Activated naive CD8-positive, alpha-beta T cell treated with anti-CD3 and anti-CD28 coated beads, Interleukin-2, amount 50 U/mL, for 24 hours (primary cell): Measurements from ENCODE around the gene COL21A1.

ENCODE experiments used
- ATAC-seq: fragments of 150-1000 bp; cut with Tn5 transposase; one replicate; pipeline ENCODE4 v1.10.0; 2021
- DNase-seq: peaks from one replicate; pipeline ENCODE4 v3.0.0; 2021
- H3K27ac Mint-ChIP-seq: one replicate; pipeline ENCODE4 v1.8.0; 2021; ENCODE audit warnings: mild to moderate bottlenecking, mixed read lengths
- H3K27me3 Mint-ChIP-seq: one replicate; pipeline ENCODE4 v1.8.0; 2021; ENCODE audit warnings: mixed read lengths
- H3K36me3 Mint-ChIP-seq: one replicate; pipeline ENCODE4 v1.8.0; 2021; ENCODE audit warnings: low read depth, mixed read lengths
- H3K4me1 Mint-ChIP-seq: one replicate; pipeline ENCODE4 v1.8.0; 2021; ENCODE audit warnings: mixed read lengths
- H3K4me3 Mint-ChIP-seq: one replicate; pipeline ENCODE4 v1.8.0; 2021; ENCODE audit warnings: mild to moderate bottlenecking, moderate library complexity, mixed read lengths
- H3K9me3 Mint-ChIP-seq: one replicate; pipeline ENCODE4 v1.8.0; 2021; ENCODE audit warnings: mixed read lengths

COL21A1 gene

DNA sequence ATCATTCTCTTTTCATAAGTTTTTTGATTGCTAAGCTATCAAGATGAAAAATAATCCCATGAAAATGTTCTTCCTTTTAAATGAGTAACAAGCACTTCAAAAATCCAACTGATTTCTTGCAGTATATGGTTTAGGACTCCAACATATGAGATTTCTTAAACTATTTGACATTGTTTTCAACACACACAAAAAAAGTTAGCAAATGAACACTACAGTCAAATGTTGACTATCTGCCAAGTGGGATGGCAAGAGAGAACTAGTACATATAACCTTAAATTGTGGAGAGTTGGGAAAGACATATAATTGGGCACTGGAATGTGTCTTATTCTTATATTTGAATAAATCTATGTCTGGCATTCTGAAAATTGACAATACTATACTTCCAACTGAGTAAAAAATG lies 15.6 kb downstream of the COL21A1 start:
- H3K4me3 Mint-ChIP-seq, result no peak overlapping the region
- ATAC-seq, result no peak
- H3K36me3 Mint-ChIP-seq, result no peaks in the 10 kb centered on the region
- H3K9me3 Mint-ChIP-seq, result no peaks in the 10 kb centered on the region
- H3K4me1 Mint-ChIP-seq, result no peaks in the 10 kb centered on the region
- H3K27me3 Mint-ChIP-seq, result no peaks in the 10 kb centered on the region
- H3K27ac Mint-ChIP-seq, result no peak overlapping the region
- no peak for DNase-seq

DNA sequence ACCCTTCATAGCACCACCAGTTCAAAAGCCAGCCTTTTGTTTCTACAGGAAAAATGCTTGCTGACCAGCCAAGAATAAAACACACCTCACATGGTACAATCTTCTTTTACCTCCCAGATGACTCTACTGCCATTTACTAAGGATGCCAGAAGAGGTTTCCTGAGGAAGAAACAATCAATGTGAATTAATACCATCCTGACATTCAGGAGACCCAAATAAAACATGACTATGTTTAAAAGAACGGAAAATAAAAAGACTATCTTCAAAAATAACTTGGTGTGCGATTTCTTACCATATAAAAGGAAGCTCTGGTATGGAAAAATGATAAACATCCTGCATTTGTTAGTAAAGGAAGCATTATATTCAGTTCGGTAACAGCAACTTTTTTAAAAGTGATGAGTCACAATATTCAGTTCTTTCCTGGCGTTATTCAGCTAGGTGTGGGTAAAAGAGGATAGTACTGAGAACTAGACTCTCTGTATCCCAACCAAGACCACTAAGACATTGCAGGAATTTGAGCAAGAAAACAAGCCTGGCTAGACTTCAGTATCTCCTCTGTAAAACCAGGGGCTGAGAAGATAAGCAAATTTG lies 16.3 kb downstream of the COL21A1 start:
- DNase-seq, result no peak
- ATAC-seq, result no peak
- H3K4me1 Mint-ChIP-seq, result no peaks in the 10 kb centered on the region
- no peak overlapping the region for H3K27ac Mint-ChIP-seq
- no peaks in the 10 kb centered on the region for H3K27me3 Mint-ChIP-seq
- no peaks in the 10 kb centered on the region for H3K36me3 Mint-ChIP-seq
- no peaks in the 10 kb centered on the region for H3K9me3 Mint-ChIP-seq
- H3K4me3 Mint-ChIP-seq, result no peak overlapping the region

DNA sequence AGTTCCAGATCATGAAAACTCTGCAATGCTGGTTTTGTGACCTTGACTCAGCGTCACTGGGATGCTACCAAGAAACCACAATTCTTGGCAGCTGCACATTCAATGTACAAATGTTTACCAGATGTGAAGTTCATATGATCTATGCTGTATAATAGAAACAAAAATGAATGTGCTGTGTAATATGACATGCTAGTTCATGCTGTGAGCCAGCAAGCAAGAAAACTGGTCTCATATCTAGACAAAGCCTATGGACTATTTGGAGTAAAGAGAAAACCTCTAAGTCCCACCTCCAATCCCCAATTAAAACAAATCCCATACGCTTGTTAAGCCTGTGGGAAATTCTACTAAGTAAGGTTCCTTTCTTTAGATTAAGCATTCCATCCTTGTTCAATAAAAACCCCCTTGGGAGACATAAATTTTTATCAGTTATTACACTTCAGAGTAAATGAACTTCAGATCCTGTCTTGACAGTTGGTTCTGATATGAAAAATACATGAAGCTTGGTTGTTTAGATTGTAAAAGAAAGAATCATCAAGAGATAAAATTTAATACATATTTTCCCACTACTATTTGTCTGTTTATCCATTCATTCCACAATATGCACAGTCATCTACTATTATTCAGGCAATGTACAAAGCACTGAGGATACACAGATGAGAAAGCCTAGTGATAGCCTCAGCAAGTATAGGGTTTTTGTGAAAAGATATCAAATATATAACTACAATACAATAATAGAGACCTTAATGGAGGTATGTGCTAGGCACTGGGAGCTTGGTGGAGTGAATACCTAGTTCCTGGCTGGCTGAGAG lies 20.1 kb downstream of the COL21A1 start:
- Mint-ChIP-seq H3K27me3 (no peaks in the 10 kb centered on the region), H3K27ac (no peak overlapping the region), H3K4me1 (no peaks in the 10 kb centered on the region), H3K9me3 (no peaks in the 10 kb centered on the region), H3K36me3 (no peaks in the 10 kb centered on the region), H3K4me3 (no peak overlapping the region)
- ATAC-seq (no peak), DNase-seq (no peak)

DNA sequence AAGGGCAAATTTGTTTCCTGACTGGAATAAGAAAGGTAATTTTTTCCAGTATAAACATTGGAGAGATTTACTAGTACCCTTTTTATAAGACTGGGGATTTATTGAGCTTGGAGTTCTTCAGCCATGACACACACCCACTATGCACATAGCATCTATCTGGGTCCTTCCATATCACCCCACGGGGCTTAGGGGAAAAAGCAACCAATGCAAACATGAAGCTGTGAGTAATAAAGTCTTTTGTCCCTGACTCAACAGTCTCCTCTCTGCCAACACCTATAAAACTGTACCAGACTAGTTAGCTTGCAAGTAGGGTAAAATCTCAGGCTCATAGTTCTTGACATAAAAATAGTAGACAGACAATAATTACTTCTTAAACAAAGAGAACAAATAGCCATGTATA lies 23.4 kb downstream of the COL21A1 start:
- no peak for DNase-seq
- H3K27me3 Mint-ChIP-seq, result no peaks in the 10 kb centered on the region
- H3K4me1 Mint-ChIP-seq, result no peaks in the 10 kb centered on the region
- H3K27ac Mint-ChIP-seq, result no peak overlapping the region
- no peaks in the 10 kb centered on the region for H3K36me3 Mint-ChIP-seq
- ATAC-seq, result no peak
- H3K4me3 Mint-ChIP-seq, result no peak overlapping the region
- H3K9me3 Mint-ChIP-seq, result no peaks in the 10 kb centered on the region

DNA sequence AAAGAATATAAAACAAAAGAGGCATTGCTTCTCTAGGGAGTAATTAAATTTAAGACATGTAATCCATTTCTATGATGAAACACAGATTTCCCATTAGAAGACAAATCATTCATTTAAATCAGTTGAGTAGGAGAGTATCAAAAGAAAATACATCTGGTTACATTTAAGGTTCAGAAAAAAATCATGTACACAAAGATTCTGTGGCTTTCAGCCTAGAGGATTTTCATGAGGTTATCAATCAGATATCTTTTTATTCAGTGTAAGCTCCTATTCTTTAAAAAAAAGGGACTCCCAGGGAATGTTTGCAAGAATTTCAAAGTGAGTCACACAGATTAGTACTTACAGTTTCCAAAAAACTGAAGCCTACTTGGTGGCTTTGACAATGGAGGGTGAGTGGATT lies 24.9 kb downstream of the COL21A1 start:
- H3K4me3 Mint-ChIP-seq, result no peak overlapping the region
- H3K27me3 Mint-ChIP-seq, result no peaks in the 10 kb centered on the region
- no peak for ATAC-seq
- H3K36me3 Mint-ChIP-seq, result no peaks in the 10 kb centered on the region
- no peak for DNase-seq
- H3K27ac Mint-ChIP-seq, result no peak overlapping the region
- H3K9me3 Mint-ChIP-seq, result no peaks in the 10 kb centered on the region
- no peaks in the 10 kb centered on the region for H3K4me1 Mint-ChIP-seq

DNA sequence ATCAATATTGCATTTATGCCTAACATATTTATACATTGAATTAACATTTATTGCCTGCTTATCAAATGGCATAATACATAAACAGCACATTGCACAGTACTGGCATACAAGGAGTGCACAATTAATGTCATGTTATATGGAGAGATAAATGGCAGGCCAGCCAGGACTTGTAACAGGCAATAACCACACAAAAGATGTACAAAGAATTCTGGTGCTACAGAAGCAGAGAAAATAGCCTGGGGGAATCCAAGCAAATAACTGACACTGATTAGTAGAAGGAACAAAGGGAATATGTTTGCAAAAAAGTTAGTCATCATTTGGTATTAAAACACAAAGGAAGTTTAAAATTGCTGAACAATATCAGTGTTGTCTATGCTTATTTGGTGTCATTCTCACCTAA lies 27.3 kb downstream of the COL21A1 start:
- Mint-ChIP-seq H3K9me3 (peaks cover 2% of the 10 kb centered on the region), H3K27me3 (no peaks in the 10 kb centered on the region), H3K4me3 (no peak overlapping the region), H3K36me3 (no peaks in the 10 kb centered on the region), H3K4me1 (no peaks in the 10 kb centered on the region), H3K27ac (no peak overlapping the region)
- DNase-seq (no peak), ATAC-seq (no peak)

DNA sequence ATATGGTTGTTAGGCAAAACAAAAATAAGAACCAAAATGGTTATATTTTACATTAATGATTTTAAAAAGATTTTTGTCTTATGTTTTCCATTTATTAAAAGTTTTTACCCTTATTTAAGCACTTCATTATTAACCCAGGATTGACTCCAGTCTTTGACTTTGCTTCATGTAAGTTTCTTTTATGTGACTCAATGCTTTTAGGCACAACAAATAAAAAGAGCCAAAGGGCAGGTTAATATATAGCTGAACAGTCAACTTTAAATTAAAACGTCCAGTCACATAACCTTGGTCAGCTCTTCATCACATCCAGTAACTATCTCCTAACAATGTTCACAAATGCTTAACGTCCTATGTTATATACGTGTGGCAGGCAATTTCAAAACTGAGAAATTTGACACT lies 32.7 kb downstream of the COL21A1 start:
- Mint-ChIP-seq H3K36me3 (no peaks in the 10 kb centered on the region), H3K4me1 (no peaks in the 10 kb centered on the region), H3K27me3 (no peaks in the 10 kb centered on the region), H3K9me3 (peaks cover 4% of the 10 kb centered on the region), H3K27ac (no peak overlapping the region), H3K4me3 (no peak overlapping the region)
- ATAC-seq (no peak), DNase-seq (no peak)

DNA sequence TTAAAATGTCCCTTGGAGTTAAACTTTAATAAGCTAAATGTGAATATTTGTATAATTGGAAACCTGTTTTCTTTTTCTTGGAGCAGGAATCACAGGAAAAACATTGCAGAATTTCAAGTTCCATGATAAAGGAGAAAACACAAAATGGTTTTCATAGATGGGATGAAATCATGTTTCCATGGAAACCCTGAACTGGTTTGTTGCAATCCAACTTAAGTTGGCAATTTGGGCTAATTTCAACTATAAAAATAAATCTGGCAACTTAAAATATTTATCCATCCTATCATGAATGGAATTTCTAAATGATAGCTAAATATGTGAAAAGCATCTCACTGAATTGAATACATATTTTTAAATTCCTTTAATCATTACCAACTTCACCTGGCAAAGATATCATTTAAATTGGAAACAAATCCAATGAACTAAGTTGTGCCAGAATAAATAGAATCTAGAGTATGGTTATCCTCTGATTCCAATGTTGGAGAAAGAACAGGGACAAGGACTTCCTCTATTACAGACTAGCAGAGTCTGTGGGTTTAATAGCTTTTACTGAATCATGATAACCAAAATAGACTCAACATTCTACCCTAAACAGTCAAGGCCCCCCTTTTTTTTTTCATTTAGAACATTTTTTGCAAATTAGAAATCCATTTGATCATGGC lies 33.2 kb downstream of the COL21A1 start:
- Mint-ChIP-seq H3K36me3 (no peaks in the 10 kb centered on the region), H3K9me3 (peaks cover 4% of the 10 kb centered on the region), H3K4me3 (no peak overlapping the region), H3K27ac (no peak overlapping the region), H3K4me1 (no peaks in the 10 kb centered on the region), H3K27me3 (no peaks in the 10 kb centered on the region)
- ATAC-seq (no peak), DNase-seq (no peak)

DNA sequence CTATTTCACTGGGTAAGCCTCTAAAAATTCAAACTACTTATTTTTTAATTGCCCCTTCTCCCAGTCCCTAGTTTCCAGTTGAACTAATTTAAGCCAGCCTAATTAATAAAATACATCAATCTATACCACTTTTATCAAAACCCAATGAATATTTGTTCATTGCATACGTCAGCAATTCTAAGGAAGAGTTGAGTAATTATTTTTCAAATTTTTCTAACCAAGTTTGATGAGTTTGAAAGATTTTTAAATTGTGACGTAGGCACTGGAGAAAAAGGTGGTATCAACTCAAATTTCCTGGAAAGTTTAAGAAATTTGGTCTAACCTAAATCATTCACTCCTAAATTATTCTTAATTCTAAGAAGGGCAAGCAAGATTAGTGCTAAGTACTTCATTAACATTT lies 35.7 kb downstream of the COL21A1 start:
- no peaks in the 10 kb centered on the region for H3K27me3 Mint-ChIP-seq
- ATAC-seq (no peak), DNase-seq (no peak)
- H3K27ac Mint-ChIP-seq, result no peak overlapping the region
- no peaks in the 10 kb centered on the region for H3K36me3 Mint-ChIP-seq
- no peaks in the 10 kb centered on the region for H3K4me1 Mint-ChIP-seq
- no peak overlapping the region for H3K4me3 Mint-ChIP-seq
- peaks cover 8% of the 10 kb centered on the region for H3K9me3 Mint-ChIP-seq

DNA sequence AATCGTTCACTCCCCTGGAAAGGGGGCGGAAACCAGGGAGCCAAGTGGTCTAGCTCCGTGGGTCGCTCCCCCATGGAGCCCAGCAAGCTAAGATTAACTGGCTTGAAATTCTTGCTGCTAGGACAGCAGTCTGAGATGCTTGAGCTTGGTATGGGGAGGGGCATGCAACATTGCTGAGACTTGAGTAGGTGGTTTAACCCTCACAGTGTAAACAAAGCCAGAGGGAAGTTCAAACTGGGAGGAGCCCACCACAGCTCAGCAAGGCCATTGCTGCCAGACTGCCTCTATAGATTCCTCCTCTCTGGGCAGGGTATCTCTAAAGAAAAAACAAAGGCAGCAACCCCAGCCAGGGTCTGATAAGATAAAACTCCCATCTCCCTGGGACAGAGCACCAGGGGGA lies 43.2 kb downstream of the COL21A1 start:
- H3K27me3 Mint-ChIP-seq, result no peaks in the 10 kb centered on the region
- DNase-seq (no peak), ATAC-seq (no peak)
- no peaks in the 10 kb centered on the region for H3K4me1 Mint-ChIP-seq
- H3K9me3 Mint-ChIP-seq, result peaks cover 15% of the 10 kb centered on the region
- no peaks in the 10 kb centered on the region for H3K36me3 Mint-ChIP-seq
- no peak overlapping the region for H3K27ac Mint-ChIP-seq
- H3K4me3 Mint-ChIP-seq, result no peak overlapping the region

DNA sequence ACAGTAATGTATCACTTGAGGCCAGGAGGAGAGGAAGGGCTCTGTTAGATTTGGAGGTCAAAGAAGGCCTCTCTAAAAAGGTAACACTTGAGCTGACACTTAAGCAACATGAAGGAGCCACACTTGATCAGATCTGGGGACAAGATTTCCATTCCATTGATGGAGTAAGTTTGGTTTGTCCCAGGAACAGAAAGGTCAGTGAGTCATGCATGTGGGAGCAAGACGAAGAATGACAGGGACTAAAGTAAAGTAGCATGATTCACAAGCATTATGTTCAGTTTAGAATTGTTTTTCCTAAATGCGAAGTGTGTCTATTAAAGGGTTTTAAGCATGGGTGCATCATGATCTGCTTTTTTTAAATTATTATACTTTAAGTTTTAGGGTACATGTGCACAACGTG lies 47.4 kb downstream of the COL21A1 start:
- no peak overlapping the region for H3K4me3 Mint-ChIP-seq
- H3K27me3 Mint-ChIP-seq, result no peaks in the 10 kb centered on the region
- no peaks in the 10 kb centered on the region for H3K36me3 Mint-ChIP-seq
- DNase-seq, result no peak
- no peak for ATAC-seq
- no peaks in the 10 kb centered on the region for H3K4me1 Mint-ChIP-seq
- H3K27ac Mint-ChIP-seq, result no peak overlapping the region
- H3K9me3 Mint-ChIP-seq, result peaks cover 7% of the 10 kb centered on the region

DNA sequence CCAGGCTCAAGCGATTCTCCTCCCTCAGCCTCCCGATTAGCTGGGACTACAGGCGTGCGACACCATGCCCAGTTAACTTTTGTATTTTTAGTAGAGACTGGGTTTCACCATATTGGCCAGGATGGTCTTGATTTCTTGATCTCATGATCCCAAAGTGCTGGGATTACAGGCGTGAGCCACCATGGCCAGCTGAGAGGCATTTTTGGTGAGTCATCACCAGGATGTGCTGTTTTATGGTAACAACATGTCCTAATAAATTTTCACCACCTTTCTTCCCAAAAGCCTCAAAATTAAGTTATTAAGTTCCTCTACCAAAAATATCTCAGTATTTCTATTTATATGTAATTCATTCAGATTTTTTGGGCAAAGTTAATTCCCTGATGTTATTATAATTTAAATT lies 53.5 kb downstream of the COL21A1 start:
- Mint-ChIP-seq H3K36me3 (no peaks in the 10 kb centered on the region), H3K27me3 (no peaks in the 10 kb centered on the region), H3K27ac (no peak overlapping the region), H3K4me3 (no peak overlapping the region), H3K9me3 (peaks cover 12% of the 10 kb centered on the region), H3K4me1 (no peaks in the 10 kb centered on the region)
- no peak for DNase-seq
- ATAC-seq, result no peak

DNA sequence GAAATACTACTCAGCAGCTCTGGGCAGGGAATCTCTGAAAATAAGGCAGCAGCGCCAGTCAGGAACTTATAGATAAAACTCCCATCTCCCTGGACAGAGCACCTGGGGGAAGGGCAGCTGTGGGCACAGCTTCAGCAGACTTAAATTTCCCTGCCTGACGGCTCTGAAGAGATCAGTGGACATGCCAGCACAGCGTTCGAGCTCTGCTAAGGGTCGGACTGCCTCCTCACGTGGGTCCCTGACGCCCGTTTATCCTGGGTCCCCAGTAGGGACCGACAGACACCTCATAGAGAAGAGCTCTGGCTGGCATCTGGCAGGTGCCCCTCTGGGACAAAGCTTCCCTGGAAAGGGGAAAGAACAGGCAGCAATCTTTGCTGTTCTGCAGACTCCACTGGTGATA lies 59.0 kb downstream of the COL21A1 start:
- DNase-seq (no peak), ATAC-seq (no peak)
- peaks cover 12% of the 10 kb centered on the region for H3K9me3 Mint-ChIP-seq
- H3K4me1 Mint-ChIP-seq, result no peaks in the 10 kb centered on the region
- no peaks in the 10 kb centered on the region for H3K27me3 Mint-ChIP-seq
- no peaks in the 10 kb centered on the region for H3K36me3 Mint-ChIP-seq
- no peak overlapping the region for H3K27ac Mint-ChIP-seq
- H3K4me3 Mint-ChIP-seq, result no peak overlapping the region

DNA sequence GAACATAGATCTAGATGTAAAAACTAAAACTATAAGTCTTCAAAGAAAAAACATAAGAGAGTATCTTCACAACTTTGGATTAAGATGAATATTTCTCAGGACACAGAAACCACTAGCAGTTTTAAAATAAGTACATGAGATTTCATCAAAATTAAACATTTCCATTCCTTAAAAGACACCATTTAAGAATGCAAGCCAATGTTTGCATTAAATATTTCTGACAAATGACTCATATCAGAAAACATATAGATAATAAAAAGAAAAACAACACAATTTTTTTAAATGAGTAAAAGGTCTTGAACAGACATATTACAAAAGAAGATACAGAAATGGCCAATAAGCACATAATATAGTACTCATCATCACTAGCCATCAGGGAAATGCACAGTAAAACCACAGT lies 59.7 kb downstream of the COL21A1 start:
- DNase-seq, result no peak
- H3K4me3 Mint-ChIP-seq, result no peak overlapping the region
- no peak overlapping the region for H3K27ac Mint-ChIP-seq
- H3K9me3 Mint-ChIP-seq, result peaks cover 12% of the 10 kb centered on the region
- no peaks in the 10 kb centered on the region for H3K27me3 Mint-ChIP-seq
- H3K36me3 Mint-ChIP-seq, result no peaks in the 10 kb centered on the region
- no peak for ATAC-seq
- H3K4me1 Mint-ChIP-seq, result no peaks in the 10 kb centered on the region

DNA sequence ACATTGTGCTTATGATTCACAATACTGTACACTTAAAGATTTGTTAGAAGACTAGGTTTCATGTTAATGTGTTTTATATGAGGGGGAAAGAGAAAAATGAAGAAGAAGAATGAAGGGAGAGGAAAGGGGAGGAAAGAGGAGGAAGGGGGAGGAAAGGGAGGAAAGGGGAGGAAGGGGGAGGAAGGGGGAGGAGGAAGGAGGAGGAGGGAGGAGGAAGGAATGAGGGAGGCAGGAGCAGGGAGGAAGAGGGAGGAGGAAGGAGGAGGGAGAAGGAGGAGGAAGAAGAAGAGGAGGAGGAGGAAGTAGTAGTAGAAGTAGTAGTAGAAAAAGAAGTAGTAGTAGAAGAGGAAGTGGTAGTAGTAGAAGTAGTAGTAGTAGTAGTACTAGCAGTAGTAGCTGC lies 70.6 kb downstream of the COL21A1 start:
- Mint-ChIP-seq H3K27me3 (no peaks in the 10 kb centered on the region), H3K27ac (no peak overlapping the region), H3K36me3 (no peaks in the 10 kb centered on the region), H3K4me3 (no peak overlapping the region), H3K4me1 (no peaks in the 10 kb centered on the region), H3K9me3 (peaks cover 36% of the 10 kb centered on the region)
- ATAC-seq (no peak), DNase-seq (no peak)
